Brain microvascular endothelial cell (primary cell): Measurements from ENCODE around the gene HAPLN2.

Experiments
- DNase-seq: peaks from one replicate; pipeline ENCODE4 v3.0.0-alpha.2; 2020
- H3K27ac ChIP-seq: fragments of 250-450 bp; sonication (Bioruptor Pico); 2 replicates; pipeline ENCODE4 v1.5.1; 2020; ENCODE audit warnings: mild to moderate bottlenecking, moderate library complexity
- H3K27me3 ChIP-seq: fragments of 250-450 bp; sonication (Bioruptor Pico); replicated peaks from 2 replicates; pipeline ENCODE4 v1.5.1; 2020; ENCODE audit warnings: mild to moderate bottlenecking
- H3K36me3 ChIP-seq: fragments of 250-450 bp; sonication (Bioruptor Pico); replicated peaks from 2 replicates; pipeline ENCODE4 v1.5.1; 2020; ENCODE audit warnings: mild to moderate bottlenecking
- H3K4me3 ChIP-seq: 2 replicates; pipeline ENCODE4 v1.5.1; 2011; ENCODE audit warnings: low read depth, mild to moderate bottlenecking, control low read depth, low read length, moderate library complexity
- CTCF ChIP-seq: IDR thresholded peaks from 2 replicates; pipeline ENCODE4 v1.5.1; 2011; ENCODE audit warnings: low read depth, mild to moderate bottlenecking, moderate library complexity, low read length, control low read depth, inconsistent platforms; ENCODE audit errors: missing control alignments
- in situ Hi-C: cut with HindIII; loops from 2 replicates; pipeline ENCODE4 v1.10.0; 2017; ENCODE audit warnings: low sequenced_read_pairs, low pct_ligation_motif_present

HAPLN2 gene

DNA sequence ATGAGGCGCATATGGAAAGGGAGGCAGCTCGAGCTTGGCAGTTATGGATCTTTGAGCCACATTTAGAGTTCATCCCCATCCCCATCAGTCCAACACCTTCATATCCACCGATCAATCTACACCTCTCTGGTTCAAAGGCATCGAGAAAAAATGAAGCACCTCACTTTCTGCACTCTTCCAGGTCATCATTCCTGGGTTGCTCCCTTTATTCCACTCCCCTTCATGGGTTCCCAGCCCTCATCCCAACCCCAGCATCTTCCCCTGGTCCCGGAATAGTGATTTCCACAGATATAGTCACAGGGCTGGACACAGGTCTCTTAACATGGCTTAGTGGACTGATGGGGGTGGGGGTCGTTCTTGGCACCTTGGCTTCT, 354 bp downstream of the HAPLN2 start:
- no peak for DNase-seq
- H3K27ac ChIP-seq: no peak overlapping the region
- H3K4me3 ChIP-seq: no peak overlapping the region
- in situ Hi-C loops: no loop called here
- no peaks in the 10 kb centered on the region for H3K36me3 ChIP-seq
- no peak for TF ChIP-seq CTCF
- peaks cover 34% of the 10 kb centered on the region for H3K27me3 ChIP-seq

GRCh38 chr1:156622581-156623297, 3.5 kb downstream of the HAPLN2 start:
- Histone ChIP-seq H3K36me3 (no peaks in the 10 kb centered on the region), H3K27me3 (peaks cover 47% of the 10 kb centered on the region), H3K27ac (no peak overlapping the region), H3K4me3 (no peak overlapping the region)
- no peak for TF ChIP-seq CTCF
- in situ Hi-C loops: no loop called here
- no peak for DNase-seq

GRCh38 chr1:156623946-156624813, 5.0 kb downstream of the HAPLN2 start:
- H3K36me3 ChIP-seq: no peaks in the 10 kb centered on the region
- DNase-seq: peak; percentile 44
- H3K4me3 ChIP-seq: peak overlapping the region; percentile 22
- peak; percentile 68 for TF ChIP-seq CTCF
- no peak overlapping the region for H3K27ac ChIP-seq
- peaks cover 43% of the 10 kb centered on the region for H3K27me3 ChIP-seq
- in situ Hi-C loops: no loop called here

GRCh38 chr1:156624814-156625435, 5.7 kb downstream of the HAPLN2 start:
- no peak for DNase-seq
- Histone ChIP-seq H3K36me3 (no peaks in the 10 kb centered on the region), H3K27ac (no peak overlapping the region), H3K27me3 (peaks cover 38% of the 10 kb centered on the region), H3K4me3 (peak overlapping the region; percentile 22)
- in situ Hi-C loops: no loop called here
- TF ChIP-seq CTCF: no peak

DNA sequence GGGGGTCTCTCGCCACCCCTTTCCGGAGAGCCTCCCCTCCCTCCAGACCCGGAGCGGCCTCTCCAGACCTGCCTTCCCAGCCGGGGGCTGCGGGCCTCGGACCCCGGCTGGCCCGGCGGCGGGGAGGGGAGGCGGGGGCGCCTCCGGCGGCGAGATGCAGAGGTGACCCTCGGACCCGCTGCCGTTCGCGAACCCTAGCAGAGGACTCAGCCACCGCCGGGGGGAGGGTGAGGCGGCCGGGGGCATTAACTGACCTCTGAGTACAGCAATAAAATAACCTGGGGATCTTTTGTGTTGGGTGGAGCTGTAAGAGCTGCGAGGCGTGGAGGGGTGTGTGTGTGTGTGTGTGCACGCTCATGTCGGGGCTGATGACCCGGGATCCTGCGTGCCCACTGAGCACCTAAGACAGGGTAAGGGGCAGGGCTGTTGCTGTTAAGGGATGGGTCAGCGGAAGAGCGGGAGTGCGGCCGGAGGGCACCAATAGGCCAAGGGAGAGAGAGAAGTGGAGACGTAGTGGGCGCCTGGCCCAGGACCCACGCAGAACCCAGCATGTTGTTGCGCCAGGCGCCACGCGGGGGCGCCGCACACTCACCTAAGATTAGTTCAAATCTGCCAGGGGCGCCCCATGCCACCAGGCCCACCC, 6.3 kb downstream of the HAPLN2 start:
- no peak overlapping the region for H3K27ac ChIP-seq
- DNase-seq: no peak
- H3K27me3 ChIP-seq: peaks cover 33% of the 10 kb centered on the region
- H3K36me3 ChIP-seq: no peaks in the 10 kb centered on the region
- in situ Hi-C loops: no loop called here
- peak; percentile 89 for TF ChIP-seq CTCF
- no peak overlapping the region for H3K4me3 ChIP-seq
